Loucy (cell line): ENCODE measurements around the gene HSPB8.

Experiments
- CTCF ChIP-seq: fragments of 200-600 bp; sonication (generic); conservative IDR thresholded peaks from 2 replicates; pipeline ENCODE4 v1.5.1; 2014; ENCODE audit warnings: mild to moderate bottlenecking, antibody characterized with exemption, low read length
- EZH2phosphoT487 ChIP-seq: fragments of 200-600 bp; IDR thresholded peaks from 2 replicates; pipeline ENCODE4 v1.6.1; 2018; ENCODE audit warnings: antibody characterized with exemption, mild to moderate bottlenecking, moderate library complexity, borderline replicate concordance

GRCh38 chr12:119139448-119139847 lies 39.3 kb upstream of the HSPB8 start:
- TF ChIP-seq CTCF (no peak), EZH2phosphoT487 (no peak)
